Fibroblast of lung (primary cell): Measurements from ENCODE around the gene OR4Q2. TPM values are rescaled to one million over a fixed set of nuclear protein-coding genes. Genes with fewer than 3 reads are reported as not detected.

ENCODE experiments used
- DNase-seq, 2 donors: peaks; one replicate each; pipeline versions ENCODE4 v3.0.0 to v3.0.0-alpha.2; 2010; ENCODE audit warnings: low read depth in 2 of 2
- H2AFZ ChIP-seq: 2 replicates; pipeline ENCODE4 v1.5.1; 2012; ENCODE audit warnings: low read length, control low read depth, inconsistent platforms
- H3K27ac ChIP-seq: 2 replicates; pipeline ENCODE4 v1.5.1; 2011; ENCODE audit warnings: low read length, control low read depth; ENCODE audit not compliant: insufficient read depth
- H3K27me3 ChIP-seq: 2 replicates; pipeline ENCODE4 v1.5.1; 2011; ENCODE audit warnings: mild to moderate bottlenecking, low read length; ENCODE audit not compliant: control insufficient read depth, insufficient read depth
- H3K36me3 ChIP-seq: 2 replicates; pipeline ENCODE4 v1.5.1; 2011; ENCODE audit warnings: low read length; ENCODE audit not compliant: control insufficient read depth, insufficient read depth
- H3K4me1 ChIP-seq: 2 replicates; pipeline ENCODE4 v1.5.1; 2011; ENCODE audit warnings: low read length; ENCODE audit not compliant: control insufficient read depth, insufficient read depth; ENCODE audit errors: extremely low read depth
- H3K4me2 ChIP-seq: 2 replicates; pipeline ENCODE4 v1.5.1; 2011; ENCODE audit warnings: low read length, control low read depth; ENCODE audit not compliant: insufficient read depth; ENCODE audit errors: extremely low read depth
- H3K4me3 ChIP-seq, 4 experiments: fragments of 200-600 bp in 1 of 4; sonication (generic) in 1 of 4; replicated peaks in 1 of 4; 2 replicates each; pipeline ENCODE4 v1.5.1; 2011 to 2016; ENCODE audit warnings: low read length in 4 of 4, low read depth in 3 of 4, mild to moderate bottlenecking in 3 of 4, control low read depth in 2 of 4, inconsistent platforms in 1 of 4, mixed read lengths in 1 of 4; ENCODE audit not compliant: insufficient read depth in 1 of 4; ENCODE audit errors: control extremely low read depth in 1 of 4
- H3K79me2 ChIP-seq: 2 replicates; pipeline ENCODE4 v1.5.1; 2012; ENCODE audit warnings: mild to moderate bottlenecking, low read length, inconsistent platforms; ENCODE audit not compliant: control insufficient read depth, insufficient read depth
- H3K9ac ChIP-seq: 2 replicates; pipeline ENCODE4 v1.5.1; 2011; ENCODE audit warnings: mild to moderate bottlenecking, low read length, control low read depth; ENCODE audit not compliant: insufficient read depth
- H3K9me3 ChIP-seq: 2 replicates; pipeline ENCODE4 v1.5.1; 2012; ENCODE audit warnings: low read depth, low read length; ENCODE audit not compliant: control insufficient read depth, insufficient read depth
- H4K20me1 ChIP-seq: 2 replicates; pipeline ENCODE4 v1.5.1; 2011; ENCODE audit warnings: low read length; ENCODE audit not compliant: control insufficient read depth, insufficient read depth; ENCODE audit errors: extremely low read depth
- EZH2 ChIP-seq: IDR thresholded peaks from 2 replicates; pipeline ENCODE4 v1.5.1; 2012; ENCODE audit warnings: low read length, control low read depth, mild to moderate bottlenecking; ENCODE audit errors: missing control alignments
- polyA plus RNA-seq, 2 donors: library from polyadenylated mRNA; depleted of rRNA in 1 of 2; stranded (reverse) in 1 of 2; unstranded in 1 of 2; fragments of >200 nt; gene quantifications; 2 replicates each; pipeline ENCODE4 v1.2.1, GENCODE V29; 2011 to 2012; ENCODE audit warnings: missing spikeins in 1 of 2
- total RNA-seq: library from RNA; depleted of rRNA; stranded (reverse); fragments of >200 nt; gene quantifications from 2 replicates; pipeline ENCODE4 v1.2.1, GENCODE V29; 2014
- TF ChIP-seq, protein P1 (sequence below), 2 donors: IDR thresholded peaks in 1 of 2; conservative IDR thresholded peaks in 1 of 2; 1 replicate in 1 of 2; 2 replicates in 1 of 2; pipeline ENCODE4 v1.5.1; 2011 to 2012; ENCODE audit warnings: low read length in 2 of 2, control low read depth in 1 of 2, inconsistent platforms in 1 of 2, low read depth in 1 of 2, mild to moderate bottlenecking in 1 of 2

The OR4Q2 gene
- total and polyA plus RNA-seq, 2 donors (not counting 1 experiment from before 2014, with no cell fraction given): not detected

DNA sequence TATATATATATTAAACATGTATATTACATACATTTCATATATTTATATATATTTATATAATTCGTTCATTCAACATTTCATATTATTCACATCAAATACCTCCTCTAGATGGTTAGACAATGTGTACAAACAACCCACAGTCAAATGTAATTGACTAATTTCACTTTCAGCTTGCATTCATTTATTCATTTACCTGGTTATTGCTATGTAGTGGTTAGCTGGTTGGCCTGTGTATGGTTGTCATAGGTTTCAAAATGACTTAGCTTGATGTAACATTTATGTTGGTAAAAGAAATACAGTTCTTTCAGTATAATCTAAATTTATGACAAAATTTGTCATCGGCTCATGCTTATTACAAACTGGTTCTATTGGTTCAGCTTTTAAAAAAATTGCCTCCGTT, 33.5 kb downstream of the OR4Q2 start:
- Histone ChIP-seq H3K9me3 (no peaks in the 10 kb centered on the region), H3K27me3 (no peaks in the 10 kb centered on the region), H3K27ac (no peak overlapping the region), H3K9ac (no peak overlapping the region), H3K4me3 (no peak overlapping the region), H3K4me2 (no peak overlapping the region), H4K20me1 (no peaks in the 10 kb centered on the region), H2AFZ (no peak overlapping the region), H3K79me2 (no peaks in the 10 kb centered on the region), H3K4me1 (no peaks in the 10 kb centered on the region), H3K36me3 (no peaks in the 10 kb centered on the region)
- no peak for TF ChIP-seq EZH2
- TF ChIP-seq, protein P1, sequence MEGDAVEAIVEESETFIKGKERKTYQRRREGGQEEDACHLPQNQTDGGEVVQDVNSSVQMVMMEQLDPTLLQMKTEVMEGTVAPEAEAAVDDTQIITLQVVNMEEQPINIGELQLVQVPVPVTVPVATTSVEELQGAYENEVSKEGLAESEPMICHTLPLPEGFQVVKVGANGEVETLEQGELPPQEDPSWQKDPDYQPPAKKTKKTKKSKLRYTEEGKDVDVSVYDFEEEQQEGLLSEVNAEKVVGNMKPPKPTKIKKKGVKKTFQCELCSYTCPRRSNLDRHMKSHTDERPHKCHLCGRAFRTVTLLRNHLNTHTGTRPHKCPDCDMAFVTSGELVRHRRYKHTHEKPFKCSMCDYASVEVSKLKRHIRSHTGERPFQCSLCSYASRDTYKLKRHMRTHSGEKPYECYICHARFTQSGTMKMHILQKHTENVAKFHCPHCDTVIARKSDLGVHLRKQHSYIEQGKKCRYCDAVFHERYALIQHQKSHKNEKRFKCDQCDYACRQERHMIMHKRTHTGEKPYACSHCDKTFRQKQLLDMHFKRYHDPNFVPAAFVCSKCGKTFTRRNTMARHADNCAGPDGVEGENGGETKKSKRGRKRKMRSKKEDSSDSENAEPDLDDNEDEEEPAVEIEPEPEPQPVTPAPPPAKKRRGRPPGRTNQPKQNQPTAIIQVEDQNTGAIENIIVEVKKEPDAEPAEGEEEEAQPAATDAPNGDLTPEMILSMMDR (conservative IDR thresholded peaks at IDR 0.05 in 1 of 2, IDR thresholded peaks at IDR 0.05 in 1 of 2; ENCODE audit: low read depth in 1 of 2, low read length in 2 of 2): no peak
- DNase-seq: no peak

DNA sequence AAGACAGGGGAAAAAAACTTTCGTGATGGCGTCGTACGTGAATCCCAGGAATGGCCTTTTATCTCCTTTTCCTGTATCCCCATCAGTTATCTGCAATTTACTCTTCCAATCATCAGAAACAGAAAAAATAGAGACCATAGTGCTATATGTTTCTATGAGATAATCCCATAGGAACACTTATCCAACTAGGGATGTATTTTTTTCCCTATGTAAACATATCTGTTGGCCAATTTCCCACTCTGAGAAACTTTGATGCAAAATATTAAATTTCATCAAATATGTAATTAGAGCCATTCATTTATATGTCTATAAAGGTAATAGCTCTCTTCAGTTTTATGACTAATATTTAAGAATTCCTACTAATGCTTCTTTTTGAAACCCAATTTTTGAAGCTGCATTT, 34.0 kb downstream of the OR4Q2 start, which contains the start of gene OR4K13:
Gene OR4K13 (minus strand): TSS at position 101 of the 400 bp plus-strand sequence. CDS start 1,280 bp downstream, outside the sequence.
- Histone ChIP-seq H3K4me2 (no peak within 1 kb of the TSS), H3K79me2 (no peaks in the 10 kb centered on the region), H2AFZ (no peak within 1 kb of the TSS), H3K36me3 (no peaks in the 10 kb centered on the region), H3K27ac (no peak within 1 kb of the TSS), H4K20me1 (no peaks in the 10 kb centered on the region), H3K27me3 (no peaks in the 10 kb centered on the region), H3K4me3 (no peak within 1 kb of the TSS), H3K9ac (no peak within 1 kb of the TSS), H3K4me1 (no peaks in the 10 kb centered on the region), H3K9me3 (no peaks in the 10 kb centered on the region)
- TF ChIP-seq, protein P1 (conservative IDR thresholded peaks at IDR 0.05 in 1 of 2, IDR thresholded peaks at IDR 0.05 in 1 of 2; ENCODE audit: low read depth in 1 of 2, low read length in 2 of 2): no peak
- no peak for TF ChIP-seq EZH2
- DNase-seq: no peak

- H3K4me1 ChIP-seq: no peaks in the 10 kb centered on the region
- no peak overlapping the region for H3K9ac ChIP-seq
- H3K27ac ChIP-seq: no peak overlapping the region
- TF ChIP-seq, protein P1 (conservative IDR thresholded peaks at IDR 0.05 in 1 of 2, IDR thresholded peaks at IDR 0.05 in 1 of 2; ENCODE audit: low read depth in 1 of 2, low read length in 2 of 2): no peak
- TF ChIP-seq EZH2: no peak
- no peaks in the 10 kb centered on the region for H3K36me3 ChIP-seq
- no peaks in the 10 kb centered on the region for H3K27me3 ChIP-seq
- no peak overlapping the region for H2AFZ ChIP-seq
- no peaks in the 10 kb centered on the region for H4K20me1 ChIP-seq
- H3K4me2 ChIP-seq: no peak overlapping the region
- no peak overlapping the region for H3K4me3 ChIP-seq
- H3K79me2 ChIP-seq: no peaks in the 10 kb centered on the region
- DNase-seq: no peak
- H3K9me3 ChIP-seq: no peaks in the 10 kb centered on the region
These were observed 42.3 kb downstream of the OR4Q2 start for GRCh38 chr14:20044243-20044642.
